A549 treated with AZD9567 at 1 μM for 4 hours (cell line): Measurements from ENCODE around the gene CEACAM3. TPM values are rescaled to one million over a fixed set of nuclear protein-coding genes. Genes with fewer than 3 reads are reported as not detected.

ENCODE experiments used
- total RNA-seq: library from RNA; stranded (reverse); fragments of 200-300 nt; extraction: Qiagen RNA extraction; gene quantifications from 5 replicates; pipeline ENCODE4 v1.2.3, GENCODE V29; 2022; ENCODE audit not compliant: insufficient read depth

Gene CEACAM3
- total RNA-seq, result not detected in 5 replicates

DNA sequence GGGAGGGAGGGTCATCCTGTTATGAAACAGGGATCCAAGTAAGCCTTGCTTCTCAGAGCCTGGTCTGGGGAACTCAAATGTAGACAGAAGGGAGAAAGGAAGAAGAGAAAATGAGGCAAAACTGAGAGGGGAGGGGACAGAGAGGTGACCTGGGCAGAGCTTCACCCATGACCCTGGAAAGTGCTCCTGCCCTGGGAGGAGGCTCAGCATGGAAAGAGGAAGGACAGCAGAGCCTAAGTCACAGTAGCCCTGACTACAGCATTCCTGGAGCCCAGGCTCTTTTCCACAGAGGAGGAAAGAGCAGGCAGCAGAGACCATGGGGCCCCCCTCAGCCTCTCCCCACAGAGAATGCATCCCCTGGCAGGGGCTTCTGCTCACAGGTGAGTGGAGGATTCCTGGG is at the start of gene CEACAM3:
CEACAM3 (plus strand) TSS at position 226 of the 400 bp plus-strand sequence; CDS start at position 317, 91 bp downstream.

DNA sequence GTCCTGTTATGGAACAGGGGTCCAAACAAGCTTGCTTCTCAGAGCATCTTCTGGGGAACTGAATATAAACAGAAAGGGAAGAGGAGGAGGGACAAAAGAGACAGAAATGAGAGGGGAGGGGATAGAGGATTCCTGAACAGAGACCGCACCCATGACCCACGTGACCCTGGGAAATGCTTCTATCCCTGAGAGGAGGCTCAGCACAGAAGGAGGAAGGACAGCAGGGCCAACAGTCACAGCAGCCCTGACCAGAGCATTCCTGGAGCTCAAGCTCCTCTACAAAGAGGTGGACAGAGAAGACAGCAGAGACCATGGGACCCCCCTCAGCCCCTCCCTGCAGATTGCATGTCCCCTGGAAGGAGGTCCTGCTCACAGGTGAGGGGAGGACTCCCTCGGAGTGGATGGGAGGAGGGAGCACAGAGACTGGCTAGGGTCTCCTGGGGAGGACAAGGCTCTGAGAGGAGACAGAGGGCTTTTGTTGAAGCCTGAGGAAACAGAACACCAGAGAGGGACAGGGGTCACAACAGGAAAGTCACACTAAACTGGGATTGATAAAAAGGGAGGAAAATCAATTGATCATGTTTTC is 41.0 kb upstream of the CEACAM3 start, which contains the start of gene CEACAM6:
CEACAM6 (plus strand) TSS at position 203 of the 586 bp plus-strand sequence; CDS start at position 312, 109 bp downstream.

DNA sequence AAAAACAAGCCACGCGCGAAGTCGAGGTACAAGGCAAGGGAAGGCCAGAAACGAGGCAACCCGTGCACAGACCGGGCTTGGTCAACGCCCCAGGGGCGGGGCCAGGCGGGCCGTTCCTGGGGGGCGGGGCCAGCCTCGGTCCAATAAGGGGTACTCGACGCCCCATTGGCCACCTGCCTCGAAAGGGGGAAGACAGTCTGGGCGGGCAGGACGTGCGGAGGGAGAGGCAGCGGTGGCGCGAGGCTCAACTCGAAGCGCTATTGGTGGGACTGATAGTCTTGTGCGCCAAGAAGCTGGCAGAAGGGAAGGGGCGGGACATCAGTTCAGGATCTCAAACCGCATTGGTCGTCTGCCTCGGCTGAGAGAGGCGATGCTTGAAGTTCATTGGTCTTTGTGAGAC is 48.2 kb downstream of the CEACAM3 start, which contains the start of gene LYPD4:
LYPD4 (minus strand) TSS at position 83 of the 400 bp plus-strand sequence. CDS start 5,398 bp downstream, outside the sequence.

DNA sequence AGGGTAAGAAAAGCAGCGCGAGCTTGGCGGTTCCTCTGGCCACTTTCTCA is 48.4 kb downstream of the CEACAM3 start, which contains the start of gene DMRTC2:
DMRTC2 (plus strand) TSS at position 42 of the 50 bp plus-strand sequence. CDS start 2,387 bp downstream, outside the sequence.

DNA sequence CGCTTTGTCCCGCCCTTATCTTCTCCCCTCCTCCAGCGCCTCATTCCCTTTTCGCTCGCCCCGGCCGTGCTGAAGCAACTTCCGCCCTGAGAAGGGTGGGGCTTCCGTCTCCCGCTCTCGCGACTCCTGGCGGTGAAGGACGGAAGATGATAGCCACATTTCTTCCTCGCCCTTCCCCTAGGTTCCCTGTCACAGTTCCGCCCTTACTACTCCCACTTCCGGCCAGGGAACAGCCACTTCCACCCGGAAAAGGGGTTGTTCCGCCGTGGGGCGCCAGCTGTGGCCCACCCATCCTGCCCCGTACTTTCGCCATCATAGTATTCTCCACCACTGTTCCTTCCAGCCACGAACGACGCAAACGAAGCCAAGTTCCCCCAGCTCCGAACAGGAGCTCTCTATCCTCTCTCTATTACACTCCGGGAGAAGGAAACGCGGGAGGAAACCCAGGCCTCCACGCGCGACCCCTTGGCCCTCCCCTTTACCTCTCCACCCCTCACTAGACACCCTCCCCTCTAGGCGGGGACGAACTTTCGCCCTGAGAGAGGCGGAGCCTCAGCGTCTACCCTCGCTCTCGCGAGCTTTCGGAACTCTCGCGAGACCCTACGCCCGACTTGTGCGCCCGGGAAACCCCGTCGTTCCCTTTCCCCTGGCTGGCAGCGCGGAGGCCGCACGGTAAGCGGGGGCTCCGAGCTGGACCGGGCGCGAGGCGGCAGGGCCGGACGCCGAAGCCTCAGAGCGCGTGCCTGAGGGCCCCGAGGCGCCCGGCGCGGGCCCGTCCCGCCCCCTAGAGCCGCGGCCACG is 63.4 kb downstream of the CEACAM3 start, which contains the start of gene RPS19:
RPS19 (plus strand) TSS at position 638 of the 801 bp plus-strand sequence. CDS start 520 bp downstream, outside the sequence.

Other genes starting within 250 kb of the CEACAM3 start
- not detected in 5 replicates for gene CEACAM21, start 220.4 kb upstream of the CEACAM3 start, total RNA-seq
- not detected in 5 replicates for gene CEACAM4, start 169.5 kb upstream of the CEACAM3 start, total RNA-seq
- 0.14 TPM in 1 of 5 replicates, not detected in the others for gene CEACAM7, start 108.3 kb upstream of the CEACAM3 start, total RNA-seq
- 1.5 to 2.3 TPM (median 1.7 TPM) in 5 replicates for gene CEACAM5, start 88.0 kb upstream of the CEACAM3 start, total RNA-seq
- 13.3 to 24.9 TPM (median 18.9 TPM) in 5 replicates for gene CEACAM6, start 41.1 kb upstream of the CEACAM3 start, total RNA-seq
- gene LYPD4, start 48.1 kb downstream of the CEACAM3 start, total RNA-seq, result not detected in 5 replicates
- not detected in 5 replicates for gene DMRTC2, start 48.5 kb downstream of the CEACAM3 start, total RNA-seq
- 7,692 to 10,068 TPM (median 9,223 TPM) in 5 replicates for gene RPS19, start 63.7 kb downstream of the CEACAM3 start, total RNA-seq
- 0.80 to 1.1 TPM (median 0.89 TPM) in 4 of 5 replicates, not detected in the other for gene CD79A, start 80.7 kb downstream of the CEACAM3 start, total RNA-seq
- gene ARHGEF1, start 86.6 kb downstream of the CEACAM3 start, total RNA-seq, result 65.0 to 115 TPM (median 98.1 TPM) in 5 replicates
- gene ERFL, start 131.9 kb downstream of the CEACAM3 start, total RNA-seq, result 0.29 to 0.33 TPM (median 0.30 TPM) in 4 of 5 replicates, not detected in the other
- gene RABAC1, start 162.7 kb downstream of the CEACAM3 start, total RNA-seq, result 162 to 276 TPM (median 247 TPM) in 5 replicates
- 2.4 to 5.3 TPM (median 4.3 TPM) in 5 replicates for gene ATP1A3, start 197.6 kb downstream of the CEACAM3 start, total RNA-seq